ENCODE measurements around the gene BTD. TPM values are rescaled to one million over a fixed set of nuclear protein-coding genes. Genes with fewer than 3 reads are reported as not detected.
"Not testable (repeated sequence)": the region's sequence is repeated elsewhere in the genome, so short reads cannot be mapped to it uniquely, and the experiment has no call there.

The BTD gene
- total RNA-seq, 1 donor, result 18.3 TPM

DNA sequence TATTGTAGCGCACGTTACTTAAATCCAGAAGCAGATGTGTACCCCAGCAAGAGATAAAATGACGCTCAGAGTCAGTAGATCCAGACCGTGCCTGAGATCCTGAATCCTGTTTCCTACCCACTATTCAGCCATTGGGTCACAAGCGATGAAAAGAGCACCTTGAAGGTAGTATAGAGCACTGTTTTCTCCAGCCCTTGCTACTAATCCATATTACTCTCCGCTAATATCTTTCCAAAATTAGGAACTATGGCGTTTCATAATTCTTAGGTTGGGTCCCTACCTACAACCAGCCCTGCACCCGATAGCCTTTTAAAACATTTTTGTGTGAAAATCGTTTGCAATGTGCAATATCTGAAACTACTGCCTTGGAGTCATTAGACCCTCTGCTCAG, 596 bp downstream of the BTD start:
- no peak for DNase-seq (ENCODE audit: low read depth in 2 of 3, low spot score in 2 of 3)

DNA sequence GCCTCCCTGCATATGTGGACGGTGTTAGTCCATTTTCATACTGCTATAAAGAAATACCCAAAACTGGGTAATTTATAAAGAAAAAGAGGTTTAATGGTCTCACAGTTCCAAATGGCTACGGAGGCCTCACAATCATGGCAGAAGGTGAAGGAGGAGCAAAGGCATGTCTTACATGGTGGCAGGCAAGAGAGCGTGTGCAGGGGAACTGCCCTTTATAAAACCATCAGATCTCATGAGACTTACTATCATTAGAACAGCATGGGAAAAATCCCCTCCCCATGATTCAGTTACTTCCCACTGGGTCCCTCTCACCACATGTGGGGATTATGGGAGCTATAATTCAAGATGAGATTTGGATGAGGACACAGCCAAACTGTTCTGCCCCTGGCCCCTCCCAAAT, 1.3 kb downstream of the BTD start:
- not testable (repeated sequence) for DNase-seq (ENCODE audit: low read depth in 2 of 3, low spot score in 2 of 3)

DNA sequence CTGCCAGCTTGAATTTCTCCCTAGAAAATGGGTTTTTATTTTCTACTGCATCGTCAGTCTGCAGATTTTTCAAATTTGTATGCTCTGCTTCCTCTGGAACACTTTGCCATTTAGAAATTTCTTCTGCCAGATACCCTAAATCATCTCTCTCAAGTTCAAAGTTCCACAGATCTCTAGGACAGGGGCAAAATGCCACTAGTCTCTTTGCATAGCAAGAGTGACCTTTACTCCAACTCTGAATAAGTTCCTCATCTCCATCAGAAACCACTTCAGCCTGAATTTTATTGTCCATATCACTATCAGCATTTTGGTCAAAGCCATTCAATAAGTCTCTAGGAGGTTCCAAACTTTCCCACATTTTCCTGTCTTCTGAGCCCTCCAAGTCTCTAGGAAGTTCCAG, 3.0 kb downstream of the BTD start:
- DNase-seq (ENCODE audit: low read depth in 2 of 3, low spot score in 2 of 3), result not testable (repeated sequence)

DNA sequence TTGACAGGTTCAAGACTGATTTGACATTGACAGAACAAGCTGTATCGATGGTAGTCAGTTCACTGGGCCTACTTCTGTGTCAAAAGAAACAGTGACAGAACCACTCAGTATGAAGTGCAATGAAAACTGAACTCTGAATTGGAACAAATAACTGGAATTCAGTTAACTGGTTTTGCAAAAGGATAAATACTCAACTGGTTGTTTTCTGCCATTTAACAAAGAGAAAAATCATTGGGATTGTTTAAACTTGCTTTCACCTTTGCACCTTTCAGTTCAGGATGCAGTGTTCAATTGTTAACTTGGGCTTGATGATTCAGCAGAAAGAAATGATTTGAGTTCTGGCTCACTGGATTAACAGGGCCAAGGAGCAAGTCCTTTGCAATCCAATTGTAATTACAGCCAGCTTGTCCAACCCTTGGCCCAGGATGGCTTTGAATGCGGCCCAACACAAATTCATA, 4.9 kb downstream of the BTD start:
- no peak for DNase-seq (ENCODE audit: low read depth in 2 of 3, low spot score in 2 of 3)

DNA sequence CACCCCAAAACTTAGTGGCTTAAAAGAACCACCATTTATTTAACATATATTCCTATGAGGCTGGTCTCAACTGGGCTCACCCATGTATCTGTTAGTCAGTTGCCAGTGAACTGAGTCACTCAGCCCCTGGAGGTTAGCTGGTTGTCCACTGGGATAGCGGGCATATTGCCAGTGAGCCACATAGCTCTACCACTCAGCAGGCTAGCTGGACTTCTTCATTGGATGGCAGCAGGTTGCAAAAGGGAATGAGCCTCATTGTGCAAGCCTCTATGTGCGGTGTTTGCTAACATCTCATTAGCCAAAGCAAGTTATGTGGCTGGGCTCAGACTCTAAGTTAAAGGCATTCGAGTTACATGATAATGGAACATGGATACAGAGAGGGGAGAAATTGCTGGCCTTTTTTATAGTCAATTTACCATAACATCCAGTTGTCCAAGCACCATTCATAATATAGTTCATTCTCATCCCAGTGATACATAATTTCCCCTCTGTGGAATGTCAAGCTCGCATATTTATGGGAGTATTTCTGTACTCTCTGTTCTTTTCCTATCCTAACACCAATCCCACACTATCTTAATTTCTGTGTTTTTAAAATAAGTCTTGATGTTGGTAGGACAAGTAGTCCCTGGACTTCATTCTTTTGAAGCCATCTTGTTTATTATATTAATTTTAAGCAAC, 8.7 kb downstream of the BTD start:
- DNase-seq (ENCODE audit: low read depth in 2 of 3, low spot score in 2 of 3), result no peak

DNA sequence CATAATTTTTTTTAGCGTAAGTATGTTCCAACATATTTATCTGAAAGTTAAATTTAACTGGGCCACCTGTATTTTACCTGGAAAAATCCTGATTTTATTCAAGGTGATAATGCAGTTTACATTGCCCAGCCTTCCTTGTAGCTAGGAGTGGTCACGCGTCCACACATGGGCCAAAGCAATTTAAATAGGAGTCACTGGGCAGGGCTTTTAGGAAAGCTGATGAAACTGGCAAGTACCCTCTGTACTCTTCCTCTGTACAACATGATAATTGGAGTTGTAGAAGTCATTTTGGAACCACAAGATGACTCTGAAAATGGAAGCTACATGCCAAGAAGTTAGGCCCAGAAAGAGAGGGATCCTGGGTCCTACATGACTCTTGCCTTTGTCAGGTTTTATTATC, 9.5 kb downstream of the BTD start:
- no peak for DNase-seq (ENCODE audit: low read depth in 2 of 3, low spot score in 2 of 3)

DNA sequence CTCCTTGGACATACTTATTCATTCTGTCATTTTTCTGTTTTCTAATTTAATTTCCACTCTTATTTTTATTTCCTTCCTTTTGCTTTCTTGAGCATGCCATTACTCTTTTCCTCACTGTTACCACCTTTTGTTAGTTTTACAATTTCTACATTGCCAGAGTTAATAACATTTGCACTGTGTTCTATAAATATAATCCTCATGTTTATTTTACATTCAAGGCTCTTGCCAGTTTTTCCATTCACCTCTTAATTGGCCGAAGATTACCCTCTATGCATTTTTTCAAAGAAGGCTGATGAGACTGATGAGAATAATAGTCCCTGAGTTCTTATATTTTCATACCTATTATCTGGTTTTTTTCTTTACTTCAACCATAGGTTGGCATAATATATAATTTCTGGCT, 10.5 kb downstream of the BTD start:
- no peak for DNase-seq (ENCODE audit: low read depth in 2 of 3, low spot score in 2 of 3)

DNA sequence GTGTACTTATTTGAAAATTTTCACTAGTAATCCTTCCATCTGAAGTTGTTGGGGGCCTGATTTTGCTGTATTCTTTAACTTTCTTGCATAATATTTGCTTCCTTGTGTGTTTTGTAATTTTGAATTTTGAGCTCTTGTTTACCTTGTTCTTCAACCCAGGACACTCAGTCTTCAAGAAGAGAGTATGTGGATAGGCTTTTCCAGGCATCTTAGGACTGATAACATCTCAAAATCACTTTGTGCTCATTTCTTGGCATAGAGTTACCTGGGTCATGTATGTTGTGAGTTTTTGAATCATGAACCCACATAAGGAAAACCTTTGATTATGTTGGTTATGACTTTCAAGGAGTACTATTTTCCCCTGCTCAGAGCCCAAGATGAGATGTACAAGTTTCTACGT, 13.4 kb downstream of the BTD start:
- DNase-seq (ENCODE audit: low read depth in 2 of 3, low spot score in 2 of 3), result no peak

DNA sequence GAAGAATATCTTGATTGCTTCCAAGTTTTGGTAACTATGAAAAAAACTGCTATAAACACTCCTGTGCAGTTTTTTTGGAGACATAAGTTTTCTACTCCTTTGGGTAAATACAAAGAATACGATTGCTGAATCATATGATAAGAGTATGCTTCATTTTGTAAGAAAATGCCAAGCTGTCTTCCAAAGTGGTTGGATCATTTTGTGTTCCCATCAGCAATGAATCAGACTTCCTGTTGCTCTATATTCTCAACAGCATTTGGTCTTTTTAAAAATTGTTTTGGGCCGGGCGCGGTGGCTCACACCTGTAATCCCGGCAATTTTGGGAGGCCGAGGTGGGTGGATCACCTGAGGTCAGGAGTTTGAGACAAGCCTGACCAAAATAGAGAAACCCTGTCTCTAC, 14.5 kb downstream of the BTD start:
- no peak for DNase-seq (ENCODE audit: low read depth in 2 of 3, low spot score in 2 of 3)

DNA sequence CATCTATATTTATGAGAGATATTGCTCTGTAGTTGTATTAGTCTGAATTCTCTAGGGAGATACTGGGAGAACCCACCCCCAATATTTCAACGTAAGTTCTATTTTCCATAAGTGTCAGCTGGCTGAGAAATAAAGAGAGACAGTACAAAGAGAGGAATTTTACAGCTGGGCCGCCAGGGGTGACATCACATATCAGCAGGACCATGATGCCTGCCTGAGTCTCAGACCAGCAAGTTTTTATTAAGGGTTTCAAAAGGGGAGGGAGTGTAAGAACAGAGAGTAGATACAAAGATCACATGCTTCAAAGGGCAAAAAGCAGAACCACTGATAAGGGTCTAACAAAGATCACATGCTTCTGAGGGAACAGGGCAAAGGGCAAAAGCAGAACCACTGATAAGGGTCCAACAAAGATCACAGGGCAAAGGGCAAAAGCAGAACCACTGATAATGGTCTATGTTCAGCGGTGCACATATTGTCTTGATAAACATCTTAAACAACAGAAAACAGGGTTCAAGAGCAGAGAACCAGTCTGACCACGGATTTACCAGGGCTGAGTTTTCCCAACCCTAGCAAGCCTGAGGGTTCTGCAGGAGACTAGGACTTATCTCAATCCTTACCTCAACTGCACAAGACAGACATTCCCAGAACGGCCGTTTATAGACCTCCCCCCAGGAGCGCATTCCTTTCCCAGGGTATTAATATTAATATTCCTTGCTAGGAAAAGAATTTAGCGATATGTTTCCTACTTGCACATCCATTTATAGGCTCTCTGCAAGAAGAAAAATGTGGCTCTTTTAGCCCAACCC, 18.3 kb downstream of the BTD start:
- peak in 1 of 3 donors; percentile 13 for DNase-seq (ENCODE audit: low read depth in 2 of 3, low spot score in 2 of 3)

DNA sequence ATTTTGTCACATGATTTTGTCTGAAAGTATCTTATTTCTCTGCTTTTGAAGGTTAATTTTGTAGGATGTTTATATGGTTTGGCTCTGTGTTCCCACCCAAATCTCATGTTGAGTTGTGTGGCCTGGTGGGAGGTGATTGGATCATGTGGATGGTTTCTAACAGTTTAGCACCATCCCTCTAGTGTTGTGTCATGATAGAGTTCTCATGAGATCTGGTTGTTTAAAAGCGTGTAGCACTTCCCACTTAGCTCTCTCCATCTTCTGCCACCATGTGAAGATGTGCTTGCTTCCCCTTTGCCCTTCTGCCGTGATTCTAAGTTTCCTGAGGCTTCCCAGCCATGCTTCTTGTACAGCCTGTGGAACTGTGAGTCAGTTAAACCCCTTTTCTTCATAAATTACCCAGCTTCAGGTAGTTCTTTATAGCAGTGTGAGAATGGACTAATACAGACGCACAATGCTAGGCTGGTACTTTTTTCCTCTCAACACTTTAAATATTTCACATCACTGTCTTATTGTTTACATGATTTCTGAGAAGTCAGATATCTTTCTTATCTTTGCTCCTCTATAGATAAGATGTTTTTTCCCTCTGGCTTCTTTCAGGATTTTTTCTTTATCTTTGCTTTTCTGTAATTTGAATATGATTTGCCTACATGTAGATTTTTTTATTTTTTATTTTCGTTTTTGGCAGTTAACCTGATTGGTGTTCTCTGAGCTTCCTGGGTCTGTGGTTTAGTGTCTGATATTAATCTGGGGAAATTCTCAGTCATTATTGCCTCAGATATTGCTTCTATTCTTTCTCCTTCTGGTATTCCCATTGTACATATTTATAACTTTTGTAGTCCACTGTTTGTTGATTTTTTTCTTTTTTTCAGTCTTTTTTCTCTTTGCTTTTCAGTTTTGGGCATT, 22.2 kb downstream of the BTD start:
- DNase-seq (ENCODE audit: low read depth in 2 of 3, low spot score in 2 of 3), result no peak

DNA sequence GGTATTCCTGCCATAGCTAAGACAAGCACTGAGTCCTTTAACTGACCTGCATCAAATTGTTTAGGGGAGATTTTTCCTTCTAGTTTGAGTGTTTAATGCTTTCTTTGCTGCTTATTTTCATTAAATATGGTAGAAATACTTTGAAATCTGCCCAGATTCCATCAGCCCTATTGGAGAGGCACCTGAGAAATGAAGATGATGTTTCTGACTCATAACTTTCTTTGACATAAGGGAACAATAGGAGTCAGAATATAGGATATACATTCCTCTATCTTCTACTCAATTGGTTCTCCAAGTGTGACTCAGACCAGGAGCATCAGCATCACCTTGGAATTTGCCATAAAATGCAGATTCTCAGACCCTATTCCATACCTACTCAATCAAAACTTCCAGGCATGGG, 27.4 kb downstream of the BTD start:
- no peak for DNase-seq (ENCODE audit: low read depth in 2 of 3, low spot score in 2 of 3)

DNA sequence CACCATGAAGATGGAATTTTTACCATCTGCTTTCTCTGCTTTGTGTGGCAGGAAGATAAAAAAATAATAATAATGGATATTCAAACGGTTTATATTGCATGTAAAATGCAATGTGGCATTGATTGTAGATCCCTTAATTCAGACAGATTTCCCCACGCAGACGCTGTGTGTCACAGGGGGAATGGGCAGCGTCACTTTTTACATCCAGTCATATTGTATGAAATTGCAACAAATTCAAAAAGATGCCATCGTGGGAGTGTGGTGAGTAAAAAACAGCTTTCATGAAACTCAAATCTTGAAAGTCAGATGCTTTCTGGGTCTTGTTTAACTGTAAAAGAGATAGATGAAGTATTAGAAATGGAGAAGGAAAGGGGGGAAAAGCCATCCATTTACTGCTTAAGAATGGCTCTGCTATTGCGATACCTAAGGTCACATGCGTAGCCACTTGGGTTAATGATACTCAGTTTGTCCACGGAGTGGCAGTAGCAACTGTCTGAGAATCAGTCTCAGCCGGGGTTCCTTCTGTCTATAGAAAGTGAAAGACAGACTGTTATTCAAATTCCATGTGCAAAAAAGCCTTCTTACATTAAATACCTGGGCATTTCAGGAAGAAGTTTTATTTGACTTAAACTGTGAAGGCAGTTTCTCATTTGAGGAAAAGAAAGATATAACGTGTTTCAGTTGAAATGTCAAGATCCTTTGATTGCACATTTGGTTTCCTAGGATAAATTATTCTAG, 28.5 kb downstream of the BTD start:
- peak; percentile 37 to 88 (median 74) for DNase-seq (ENCODE audit: low read depth in 2 of 3, low spot score in 2 of 3)

DNA sequence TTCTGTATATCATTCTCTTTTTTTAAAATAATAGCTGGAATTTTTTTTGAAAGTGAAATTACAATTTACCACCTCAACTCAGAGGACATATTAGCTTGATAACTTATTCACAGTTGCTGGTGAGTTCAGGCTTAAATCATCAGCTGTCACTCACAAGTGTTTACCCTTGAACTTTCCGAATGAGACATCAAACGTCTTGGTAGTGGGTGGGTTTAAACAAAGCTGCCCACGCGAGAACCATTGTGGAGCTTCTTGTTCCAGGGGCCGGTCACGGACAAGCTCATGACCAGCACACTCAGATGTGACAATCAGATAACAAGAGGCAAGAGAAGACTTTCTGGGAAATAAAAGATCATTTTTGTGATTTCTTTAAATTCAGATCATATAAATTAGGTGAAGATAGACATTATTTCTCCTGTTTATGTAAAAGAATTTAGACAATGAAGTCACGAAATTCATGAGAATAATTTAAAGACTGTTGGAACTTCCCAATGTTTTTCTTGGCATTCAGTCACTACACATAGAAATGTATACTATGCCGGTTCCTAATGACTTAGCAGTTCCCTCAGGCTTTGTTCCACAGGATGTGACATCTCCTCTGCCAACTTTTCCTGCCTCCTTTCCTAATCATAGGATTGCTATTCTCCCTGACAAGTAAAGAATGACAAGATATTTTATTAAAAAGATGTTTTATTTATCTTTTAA, 29.3 kb downstream of the BTD start:
- peak in 1 of 3 donors; percentile 4 for DNase-seq (ENCODE audit: low read depth in 2 of 3, low spot score in 2 of 3)

DNA sequence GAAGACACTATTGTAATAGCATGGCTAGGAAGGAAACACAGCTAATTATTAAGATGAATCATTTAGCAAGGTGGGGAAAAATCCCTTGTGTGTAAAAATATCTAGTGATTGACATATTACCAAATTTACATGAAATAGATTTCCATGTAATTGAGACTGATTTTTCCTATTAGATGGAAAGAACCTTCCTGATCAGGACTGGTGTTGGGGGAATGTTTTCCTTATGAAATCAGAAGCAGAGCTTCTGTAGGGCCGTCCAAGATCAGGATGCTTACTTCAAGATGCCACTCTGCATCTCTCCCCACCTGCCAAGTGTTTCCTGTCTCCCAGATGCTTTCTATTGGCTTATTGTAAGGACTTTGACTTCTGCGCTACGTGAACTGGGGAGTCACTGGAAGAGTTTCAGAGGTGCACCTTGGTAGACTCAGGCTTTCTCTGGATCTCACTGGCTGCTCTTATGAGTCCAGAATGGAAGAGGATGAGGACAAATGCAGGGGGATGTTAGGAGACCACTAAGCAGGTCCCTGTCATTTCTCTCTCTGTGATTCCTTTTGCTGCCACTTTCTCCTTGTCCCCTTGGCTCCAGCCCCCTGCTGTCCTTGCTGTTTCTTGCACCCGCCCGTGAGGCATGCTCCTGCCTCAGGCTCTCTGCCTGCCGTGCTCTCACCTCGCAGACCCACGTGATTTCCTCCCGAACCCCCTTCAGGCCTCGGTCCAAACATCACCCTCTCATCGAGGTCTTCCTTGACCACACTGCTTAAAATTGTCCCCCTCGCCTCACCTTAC, 30.1 kb downstream of the BTD start:
- DNase-seq (ENCODE audit: low read depth in 2 of 3, low spot score in 2 of 3), result no peak

DNA sequence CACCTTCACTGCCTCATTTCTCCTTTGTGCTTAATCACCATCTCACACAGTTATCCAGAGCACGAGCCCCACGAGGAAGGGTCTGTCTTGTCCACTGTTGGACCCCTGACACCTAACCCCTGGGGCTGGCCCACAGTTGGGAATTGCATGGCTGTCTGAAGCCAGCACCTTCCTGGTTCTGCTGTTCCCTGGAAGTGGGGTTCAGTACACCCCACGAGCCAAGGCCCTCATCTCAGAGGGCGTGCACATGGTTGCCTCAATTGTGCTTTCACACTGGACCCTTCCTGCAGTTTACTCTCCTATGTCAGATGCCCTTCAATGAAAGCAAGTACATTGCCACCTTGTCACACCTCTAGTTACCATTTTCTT, 30.7 kb downstream of the BTD start:
- no peak for DNase-seq (ENCODE audit: low read depth in 2 of 3, low spot score in 2 of 3)

DNA sequence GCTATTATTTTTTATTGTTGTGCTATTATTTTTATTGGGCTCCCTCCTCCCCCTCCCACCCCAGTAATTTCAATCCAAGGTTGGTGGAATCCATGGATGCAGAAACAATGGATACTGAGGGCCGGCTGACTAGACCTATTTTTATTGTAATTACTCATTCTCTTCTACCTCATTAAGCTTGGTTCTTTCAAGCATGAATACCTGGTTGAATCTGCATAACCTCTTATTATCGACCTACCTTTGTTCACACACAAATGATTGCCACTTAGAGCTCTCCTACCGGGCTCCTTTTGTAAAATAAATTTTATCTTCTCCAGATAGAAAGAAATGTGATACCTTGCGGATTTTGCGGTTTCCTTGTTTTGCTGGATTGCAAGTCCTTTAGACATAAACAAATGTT, 31.6 kb downstream of the BTD start:
- no peak for DNase-seq (ENCODE audit: low read depth in 2 of 3, low spot score in 2 of 3)

DNA sequence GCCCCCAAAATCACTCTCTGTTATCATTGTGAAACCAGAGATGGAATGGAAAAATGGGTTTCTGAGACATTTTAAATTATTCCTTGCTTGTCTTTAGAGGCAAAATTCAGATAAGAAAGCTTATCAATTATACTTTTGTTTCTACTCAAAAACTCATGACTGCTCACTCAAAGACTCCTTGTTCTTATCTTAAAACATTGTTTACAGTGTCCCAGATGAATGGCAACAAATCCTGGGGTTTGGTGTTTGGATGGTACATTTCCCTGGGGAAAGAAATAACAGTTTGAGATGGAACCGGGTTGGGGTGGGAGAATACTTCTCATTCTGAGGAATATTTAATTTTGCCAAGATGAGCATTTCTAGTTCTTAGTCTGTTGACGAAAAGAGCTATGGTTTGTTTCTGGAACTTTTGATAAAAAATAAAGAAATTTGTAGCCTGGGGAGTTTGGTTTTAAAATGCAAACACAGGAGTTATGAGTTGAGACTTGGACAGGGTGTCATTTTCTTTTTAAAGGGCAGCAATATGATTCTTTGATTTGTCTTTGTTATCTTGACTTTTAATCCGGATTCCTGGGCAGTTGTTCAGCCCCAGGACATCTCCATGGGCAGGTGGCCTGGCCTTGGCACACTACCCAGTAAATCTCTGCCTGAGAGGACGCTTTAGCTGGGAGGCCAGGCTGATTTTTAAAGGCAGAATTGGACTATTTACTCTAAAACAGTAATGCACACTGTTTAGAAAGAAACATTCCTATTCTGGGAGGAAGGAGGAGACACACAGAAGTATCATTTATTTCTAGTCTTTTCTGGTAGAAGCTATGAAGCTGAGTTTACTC, 32.4 kb downstream of the BTD start:
- DNase-seq (ENCODE audit: low read depth in 2 of 3, low spot score in 2 of 3), result no peak
